ENCODE data around the gene CRLF1. TPM values are rescaled to one million over a fixed set of nuclear protein-coding genes. Genes with fewer than 3 reads are reported as not detected.

Gene CRLF1
- 3.4 TPM for polyA plus RNA-seq (ENCODE audit: insufficient read length)
- long read RNA-seq, donor 1, partial matches to known transcripts = 0 of 2 reads
- long read RNA-seq, donor 1, other reads (novel, unspliced or antisense) = 0 of 2 reads
- long read RNA-seq, donor 2 = 0 reads
- long read RNA-seq, donor 3, partial matches to known transcripts = 32 of 79 reads
- long read RNA-seq, donor 3, other reads (novel, unspliced or antisense) = 47 of 79 reads
- long read RNA-seq, donor 4 = 0 reads
- long read RNA-seq, donor 5 = 0 reads
- long read RNA-seq, donor 6, partial matches to known transcripts = 0 of 1 reads
- long read RNA-seq, donor 6, other reads (novel, unspliced or antisense) = 0 of 1 reads
- long read RNA-seq, donor 7, partial matches to known transcripts = 139 of 176 reads
- long read RNA-seq, donor 7, other reads (novel, unspliced or antisense) = 36 of 176 reads
- long read RNA-seq, donor 8 = 0 reads

- DNase-seq = no peak
Observed at GRCh38 chr19:18606281-18607225, at the start of gene CRLF1. TSS of gene CRLF1 (minus strand) at chr19:18606799. CDS start at chr19:18606656, 143 bp downstream.

- no peak for DNase-seq
Observed at GRCh38 chr19:18655173-18655844, 48.7 kb upstream of the CRLF1 start.

DNA sequence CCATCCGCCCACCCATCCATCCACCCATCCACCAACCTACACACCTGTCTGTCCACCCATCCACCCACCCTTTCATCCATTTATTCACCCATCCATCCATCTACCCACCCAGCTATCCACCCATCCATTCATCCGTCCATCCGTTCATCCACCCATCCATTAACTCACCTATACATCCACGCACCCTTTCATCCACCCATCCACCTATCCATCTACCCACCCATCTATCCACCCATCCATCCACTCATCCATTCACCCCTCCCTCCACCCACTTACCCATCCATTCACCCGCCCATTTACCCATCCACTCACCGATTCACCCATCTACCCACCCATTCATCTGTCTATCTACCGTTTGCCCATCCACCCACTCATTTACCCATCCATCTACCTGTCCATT lies 47.9 kb upstream of the CRLF1 start:
- no peak for DNase-seq

- DNase-seq = no peak
Observed at GRCh38 chr19:18653853-18654252, 47.3 kb upstream of the CRLF1 start.

DNA sequence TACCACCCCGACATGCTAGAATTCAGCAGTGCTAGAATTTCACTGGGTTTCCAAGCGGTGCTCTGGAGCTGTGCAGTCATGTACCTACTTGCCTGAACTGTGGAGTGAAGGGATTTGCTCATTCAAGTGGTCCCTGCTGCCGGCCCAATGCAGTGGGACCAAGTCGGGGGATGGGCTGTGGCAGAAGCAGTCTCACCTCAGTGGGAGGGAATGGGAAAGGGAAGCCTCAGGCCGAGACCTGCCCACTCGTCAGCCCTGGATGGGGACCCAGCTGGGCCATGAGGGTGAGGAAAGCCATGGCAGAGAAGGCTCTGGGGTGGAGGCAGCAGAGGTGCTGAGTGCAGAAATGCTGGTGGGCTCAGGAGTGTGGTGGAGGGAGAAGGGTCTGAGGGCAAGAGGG lies 45.1 kb upstream of the CRLF1 start:
- no peak for DNase-seq

DNA sequence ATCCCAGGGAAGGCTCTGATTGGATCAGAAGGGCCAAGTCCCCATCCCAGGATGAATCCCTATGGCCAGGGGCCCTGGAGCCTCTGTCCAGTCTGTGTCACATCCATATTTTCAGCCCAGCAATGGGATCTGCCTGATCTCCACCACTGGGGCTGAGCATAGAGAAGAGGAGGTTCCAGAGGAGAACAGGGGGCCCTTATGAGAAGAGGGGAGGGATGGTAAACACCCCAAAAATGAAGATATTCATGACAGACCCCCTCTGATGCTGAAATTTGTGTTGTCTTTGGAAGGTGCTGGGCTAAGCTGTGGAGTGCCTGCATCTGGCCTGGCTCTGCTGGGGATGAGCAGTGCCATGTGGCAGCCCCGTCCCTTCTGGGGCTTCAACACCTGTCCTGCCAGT lies 44.7 kb upstream of the CRLF1 start:
- DNase-seq = no peak

DNA sequence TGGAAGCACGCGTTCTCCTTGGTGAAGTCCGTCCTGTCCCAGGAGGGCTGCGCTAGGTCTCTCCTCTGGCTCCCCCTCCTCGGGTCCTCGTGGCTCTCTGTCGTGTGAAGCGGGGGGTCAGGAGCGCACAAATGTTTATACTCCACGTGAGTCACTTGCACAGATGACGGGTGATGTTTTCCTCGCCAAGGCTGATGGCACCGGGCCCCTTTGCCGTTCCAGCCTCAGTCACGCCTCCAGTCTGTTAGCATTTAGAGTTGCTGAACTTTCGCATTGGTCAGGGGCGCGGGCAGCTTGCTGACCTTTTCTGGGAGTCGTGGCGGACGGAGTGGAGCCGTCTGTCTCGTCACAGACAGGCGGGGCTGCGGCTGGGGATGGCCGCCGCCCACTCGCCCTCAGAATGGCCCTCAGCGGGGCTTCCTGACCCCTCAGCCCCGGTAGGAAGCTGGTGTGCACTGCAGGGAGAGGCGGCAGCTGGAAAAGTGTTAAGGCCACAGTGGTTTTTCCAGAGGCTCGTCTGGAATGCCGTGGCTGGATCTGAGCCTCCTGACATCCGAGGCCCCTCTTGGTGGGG lies 44.0 kb upstream of the CRLF1 start:
- DNase-seq = no peak

- no peak for DNase-seq
Observed at GRCh38 chr19:18650021-18650390, 43.4 kb upstream of the CRLF1 start.

DNA sequence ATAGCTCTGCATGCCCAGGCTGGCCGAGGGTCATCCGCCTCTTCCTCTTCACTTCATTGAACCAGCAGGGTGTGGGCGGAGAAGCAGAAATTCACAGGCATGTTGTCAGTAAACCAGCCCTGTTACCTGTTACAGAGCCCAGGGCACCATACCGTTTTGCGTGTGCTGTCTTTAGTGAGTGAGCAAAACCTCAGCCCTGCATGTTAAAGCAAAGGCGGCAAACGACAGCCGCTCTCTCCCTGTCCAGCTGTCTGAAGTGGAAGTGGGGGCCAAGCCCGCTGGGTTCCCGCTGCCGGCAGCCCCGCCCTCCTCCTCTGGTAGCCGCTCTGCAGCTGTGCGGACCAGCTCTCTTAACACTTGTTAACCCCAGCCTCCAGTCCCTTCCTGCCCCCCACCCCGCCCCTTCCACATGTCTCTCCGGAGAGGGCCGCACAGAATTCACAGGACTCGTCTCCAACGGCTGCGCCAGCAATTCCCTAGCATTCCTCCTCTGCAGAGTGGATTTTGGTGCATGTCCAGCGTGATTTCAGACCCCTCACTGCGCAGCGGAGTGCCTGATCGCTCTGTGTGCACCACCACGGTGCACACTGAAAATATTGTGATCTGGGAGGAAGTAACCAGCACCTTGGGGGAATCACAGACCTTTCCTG lies 42.9 kb upstream of the CRLF1 start:
- no peak for DNase-seq

- no peak for DNase-seq
Observed at GRCh38 chr19:18648973-18649315, 42.3 kb upstream of the CRLF1 start.

GRCh38 chr19:18647807-18648206 lies 41.2 kb upstream of the CRLF1 start:
- DNase-seq = no peak

DNA sequence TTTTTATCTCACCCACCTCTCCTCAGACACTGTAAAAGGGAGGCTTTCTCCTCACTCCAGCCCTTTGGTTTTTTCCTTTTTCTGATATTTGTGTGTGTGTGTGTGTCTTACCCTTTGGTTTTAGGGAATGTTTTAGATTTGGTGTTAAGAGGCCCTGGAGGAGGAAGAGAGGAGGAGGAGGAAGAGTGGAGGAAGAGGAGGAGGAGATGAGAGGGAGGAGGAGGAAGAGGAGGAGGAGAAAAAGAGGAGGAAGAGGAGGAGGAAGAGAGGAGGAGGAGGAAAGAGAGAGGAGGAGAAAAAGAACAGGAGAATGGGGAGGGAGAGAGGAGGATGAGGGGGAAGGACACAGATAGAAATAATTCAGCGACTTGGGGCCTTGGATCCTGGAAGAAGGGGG lies 40.8 kb upstream of the CRLF1 start:
- DNase-seq = no peak

DNA sequence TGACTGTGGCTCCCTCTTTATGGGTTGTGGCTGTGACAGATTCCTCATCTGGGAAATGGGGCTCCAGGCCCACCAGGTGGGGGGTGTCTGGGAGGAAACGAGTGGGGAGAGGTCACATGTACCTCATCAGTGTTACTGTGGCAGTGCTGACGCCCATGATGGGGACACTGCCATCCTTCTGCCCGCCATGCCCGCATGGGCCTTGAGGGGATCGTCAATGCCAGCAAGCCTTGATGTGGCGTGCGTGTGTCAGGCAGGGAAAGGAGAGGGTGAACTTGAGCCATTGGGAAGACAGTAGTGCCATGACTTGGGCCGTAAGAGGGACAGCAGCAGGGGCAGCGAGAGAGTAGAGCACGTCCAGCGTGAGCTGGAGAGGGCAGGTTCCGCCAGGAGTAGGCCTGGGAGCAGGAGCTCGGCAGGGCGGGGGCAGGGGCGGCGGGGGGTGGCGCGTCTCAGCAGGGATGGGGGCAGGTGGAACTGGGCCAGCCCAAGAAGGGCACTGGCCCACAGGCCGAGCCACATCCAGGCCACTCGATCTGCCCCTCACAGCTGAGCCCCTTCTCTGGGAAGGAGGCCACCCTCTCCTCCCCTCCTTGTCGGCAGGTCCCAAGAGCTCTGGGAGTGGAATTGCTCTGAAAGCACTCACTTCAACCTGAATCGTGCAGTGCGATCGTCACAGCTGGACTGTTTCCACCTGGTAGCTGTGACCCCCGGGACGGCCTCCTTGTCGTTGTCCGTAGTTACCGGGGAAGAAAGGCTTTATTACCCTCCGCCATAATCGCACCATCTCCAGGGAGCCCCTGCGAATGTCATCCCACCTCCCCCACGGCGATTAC lies 40.2 kb upstream of the CRLF1 start:
- DNase-seq = no peak

- DNase-seq = no peak
Observed at GRCh38 chr19:18645035-18645511, 38.5 kb upstream of the CRLF1 start.

DNA sequence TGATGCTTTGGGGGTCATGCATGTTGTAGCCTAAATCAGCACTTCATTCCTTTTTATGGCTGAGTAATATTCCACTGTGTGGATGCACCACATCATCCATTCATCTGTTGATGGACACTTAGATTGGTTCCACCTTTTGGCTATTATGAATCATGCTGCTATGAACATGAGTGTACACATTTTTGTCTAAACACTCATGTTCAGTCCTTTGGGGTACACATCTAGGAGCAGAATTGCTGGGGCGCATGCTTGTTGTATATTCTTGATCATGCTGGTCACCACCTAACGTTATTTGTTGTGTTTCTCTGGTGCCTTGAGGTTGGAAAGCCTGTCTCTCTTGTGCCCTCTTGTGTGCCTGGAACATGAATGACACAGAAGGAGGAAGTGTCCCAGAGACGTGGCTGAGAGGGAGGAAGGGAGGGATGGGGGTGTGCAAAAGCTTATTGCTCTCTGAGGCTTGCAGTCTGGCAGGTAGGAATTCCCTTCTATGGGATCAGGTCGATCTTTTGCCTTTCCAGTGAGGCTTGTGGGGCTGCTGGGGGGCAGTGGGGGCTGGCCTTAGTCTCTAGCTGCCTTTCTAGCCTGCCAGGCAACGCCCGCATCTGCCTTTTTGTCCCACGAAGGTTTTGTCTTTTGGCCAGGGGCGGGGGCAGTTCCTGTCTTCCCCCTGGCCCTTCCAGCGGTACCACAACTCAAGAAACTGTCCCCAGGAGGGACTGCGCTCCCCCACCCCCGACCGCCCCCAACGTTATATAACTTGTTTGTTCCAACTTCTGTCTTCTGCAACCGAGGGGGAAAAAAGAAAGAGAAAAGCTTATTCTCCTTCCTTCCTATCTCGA lies 37.8 kb upstream of the CRLF1 start:
- DNase-seq = no peak

GRCh38 chr19:18639706-18640243 lies 33.2 kb upstream of the CRLF1 start:
- no peak for DNase-seq

DNA sequence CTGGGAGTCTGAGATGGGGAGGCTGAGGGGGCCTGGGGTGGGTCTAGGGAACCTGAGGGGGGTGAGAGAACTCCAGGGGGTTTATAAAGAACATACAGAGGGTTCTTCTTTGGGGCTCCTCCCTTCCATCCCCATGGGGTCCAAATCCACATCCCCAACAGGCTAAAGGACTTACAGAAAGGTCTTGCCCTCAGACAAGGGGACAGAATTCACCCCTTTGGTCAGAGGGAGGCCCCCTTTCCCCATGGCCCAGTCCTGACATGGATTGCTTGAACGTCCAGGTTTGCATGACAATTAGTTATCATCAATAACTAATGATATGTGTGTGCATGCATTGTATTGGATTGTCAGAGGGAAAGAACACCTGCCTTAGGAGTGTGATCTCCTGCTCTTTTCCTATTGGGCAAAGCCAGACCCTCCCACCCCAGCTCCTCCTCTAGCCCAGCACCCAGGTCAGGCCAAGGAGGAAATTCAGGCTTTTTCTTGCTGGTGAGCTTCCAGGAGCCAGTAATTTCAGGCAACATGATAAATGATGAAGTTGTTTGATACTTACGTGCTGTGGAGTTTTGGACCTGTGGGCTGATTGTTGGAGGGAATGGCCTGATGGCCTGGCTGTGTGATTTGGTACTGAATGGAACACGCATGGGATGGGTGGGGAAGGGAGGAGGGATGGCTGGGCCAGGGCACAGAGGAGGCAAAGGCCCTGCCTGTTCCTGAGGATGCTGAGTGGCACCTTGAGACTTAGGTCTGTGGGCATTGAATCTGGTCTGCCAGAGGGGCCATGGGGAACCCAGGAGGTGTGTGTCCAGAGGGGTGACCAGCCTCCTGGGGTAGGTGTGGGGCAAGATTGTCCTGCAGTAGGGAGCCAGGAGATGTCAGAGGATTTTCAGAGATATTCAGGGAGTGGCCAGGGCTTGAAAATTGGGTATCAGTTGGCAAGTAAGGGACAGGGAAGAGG lies 31.4 kb upstream of the CRLF1 start:
- DNase-seq = no peak

- DNase-seq = no peak
Observed at GRCh38 chr19:18636969-18637629, 30.5 kb upstream of the CRLF1 start, which contains the start of gene KLHL26. TSS of gene KLHL26 (plus strand) at chr19:18637028. CDS start at chr19:18637055, 27 bp downstream.

Data from left kidney (tissue), 8 donors.